Measurements from ENCODE around the gene PIGT. TPM values are rescaled to one million over a fixed set of nuclear protein-coding genes. Genes with fewer than 3 reads are reported as not detected.

The PIGT gene
- total RNA-seq, 1 donor from 2014 or later: 87.7 TPM

DNA sequence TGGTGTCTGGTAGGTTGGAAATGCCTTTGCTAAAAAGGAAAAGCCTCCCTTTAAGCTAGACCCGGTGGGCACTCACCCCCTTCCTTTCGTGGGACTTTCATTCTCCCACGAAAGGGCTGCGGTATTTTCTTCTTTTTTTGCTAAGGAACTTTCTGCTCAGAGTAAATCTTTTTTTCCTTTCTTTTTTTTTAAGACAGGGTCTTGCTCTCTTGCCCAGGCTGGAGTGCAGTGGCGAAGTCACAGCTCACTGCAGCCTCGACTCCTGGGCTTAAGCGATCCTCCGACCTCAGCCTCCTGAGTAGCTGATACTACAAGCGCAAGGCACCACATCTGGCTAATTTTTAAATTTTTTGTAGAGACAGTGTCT, 41.9 kb upstream of the PIGT start:
- Mint-ChIP-seq H3K4me3 (ENCODE audit: low read depth) (no peak overlapping the region), H3K36me3 (ENCODE audit: insufficient read depth) (no peaks in the 10 kb centered on the region), H3K27ac (no peak overlapping the region), H3K4me1 (ENCODE audit: low read depth) (peaks cover 9% of the 10 kb centered on the region), H3K27me3 (peaks cover 4% of the 10 kb centered on the region), H3K9me3 (ENCODE audit: low read depth) (no peaks in the 10 kb centered on the region)
- DNase-seq (ENCODE audit: low spot score, unreplicated experiment): no peak
- TF ChIP-seq, protein P1, sequence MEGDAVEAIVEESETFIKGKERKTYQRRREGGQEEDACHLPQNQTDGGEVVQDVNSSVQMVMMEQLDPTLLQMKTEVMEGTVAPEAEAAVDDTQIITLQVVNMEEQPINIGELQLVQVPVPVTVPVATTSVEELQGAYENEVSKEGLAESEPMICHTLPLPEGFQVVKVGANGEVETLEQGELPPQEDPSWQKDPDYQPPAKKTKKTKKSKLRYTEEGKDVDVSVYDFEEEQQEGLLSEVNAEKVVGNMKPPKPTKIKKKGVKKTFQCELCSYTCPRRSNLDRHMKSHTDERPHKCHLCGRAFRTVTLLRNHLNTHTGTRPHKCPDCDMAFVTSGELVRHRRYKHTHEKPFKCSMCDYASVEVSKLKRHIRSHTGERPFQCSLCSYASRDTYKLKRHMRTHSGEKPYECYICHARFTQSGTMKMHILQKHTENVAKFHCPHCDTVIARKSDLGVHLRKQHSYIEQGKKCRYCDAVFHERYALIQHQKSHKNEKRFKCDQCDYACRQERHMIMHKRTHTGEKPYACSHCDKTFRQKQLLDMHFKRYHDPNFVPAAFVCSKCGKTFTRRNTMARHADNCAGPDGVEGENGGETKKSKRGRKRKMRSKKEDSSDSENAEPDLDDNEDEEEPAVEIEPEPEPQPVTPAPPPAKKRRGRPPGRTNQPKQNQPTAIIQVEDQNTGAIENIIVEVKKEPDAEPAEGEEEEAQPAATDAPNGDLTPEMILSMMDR (IDR thresholded peaks at IDR 0.05; ENCODE audit: unreplicated experiment): no peak

DNA sequence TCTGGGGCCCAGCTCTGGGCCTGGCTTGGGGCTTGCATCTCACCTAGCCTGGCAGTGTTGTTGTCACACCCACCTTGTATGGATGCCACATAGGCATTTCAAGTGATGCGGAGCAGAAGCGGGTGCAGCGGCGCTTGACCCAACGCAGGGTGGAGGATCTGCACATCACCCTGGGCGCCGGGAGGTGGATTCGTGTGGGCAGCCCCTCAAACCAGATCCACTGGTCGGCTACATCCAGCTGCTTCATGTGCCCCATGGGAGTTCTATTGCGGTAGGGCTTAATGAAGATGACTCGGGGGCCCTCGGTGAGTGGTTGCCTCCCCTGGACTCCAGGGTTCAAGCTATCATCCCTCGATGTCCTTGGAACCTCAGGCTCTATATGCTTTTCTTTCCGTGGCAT, 41.0 kb upstream of the PIGT start:
- no peak overlapping the region for H3K4me3 Mint-ChIP-seq (ENCODE audit: low read depth)
- TF ChIP-seq, protein P1 (IDR thresholded peaks at IDR 0.05; ENCODE audit: unreplicated experiment): no peak
- H3K27me3 Mint-ChIP-seq: peaks cover 4% of the 10 kb centered on the region
- no peaks in the 10 kb centered on the region for H3K36me3 Mint-ChIP-seq (ENCODE audit: insufficient read depth)
- H3K9me3 Mint-ChIP-seq (ENCODE audit: low read depth): no peaks in the 10 kb centered on the region
- H3K4me1 Mint-ChIP-seq (ENCODE audit: low read depth): peaks cover 9% of the 10 kb centered on the region
- no peak for DNase-seq (ENCODE audit: low spot score, unreplicated experiment)
- no peak overlapping the region for H3K27ac Mint-ChIP-seq

DNA sequence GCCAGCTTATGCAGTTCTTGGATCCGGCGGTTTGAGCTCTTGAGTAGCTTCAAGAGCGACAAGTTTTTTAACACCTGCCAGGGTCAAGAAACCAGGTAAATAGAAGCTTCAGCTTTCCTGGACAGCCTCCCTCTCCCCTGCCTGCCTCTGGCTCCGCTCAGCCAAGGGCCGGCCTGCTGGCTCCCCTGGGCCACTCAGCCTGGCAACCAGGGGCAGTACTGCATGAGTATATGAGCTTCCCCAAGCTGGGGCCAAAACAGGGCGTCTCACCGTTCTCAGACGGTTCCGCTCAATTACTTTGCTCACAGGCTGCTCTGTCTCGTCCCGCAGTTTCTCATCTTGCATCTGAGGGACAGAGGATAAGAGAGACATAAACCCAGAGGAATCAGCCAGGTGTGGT, 38.7 kb upstream of the PIGT start:
- Mint-ChIP-seq H3K27me3 (peaks cover 3% of the 10 kb centered on the region), H3K9me3 (ENCODE audit: low read depth) (no peaks in the 10 kb centered on the region), H3K4me1 (ENCODE audit: low read depth) (peaks cover 8% of the 10 kb centered on the region), H3K36me3 (ENCODE audit: insufficient read depth) (peaks cover 2% of the 10 kb centered on the region), H3K4me3 (ENCODE audit: low read depth) (no peak overlapping the region), H3K27ac (no peak overlapping the region)
- TF ChIP-seq, protein P1 (IDR thresholded peaks at IDR 0.05; ENCODE audit: unreplicated experiment): no peak
- no peak for DNase-seq (ENCODE audit: low spot score, unreplicated experiment)

DNA sequence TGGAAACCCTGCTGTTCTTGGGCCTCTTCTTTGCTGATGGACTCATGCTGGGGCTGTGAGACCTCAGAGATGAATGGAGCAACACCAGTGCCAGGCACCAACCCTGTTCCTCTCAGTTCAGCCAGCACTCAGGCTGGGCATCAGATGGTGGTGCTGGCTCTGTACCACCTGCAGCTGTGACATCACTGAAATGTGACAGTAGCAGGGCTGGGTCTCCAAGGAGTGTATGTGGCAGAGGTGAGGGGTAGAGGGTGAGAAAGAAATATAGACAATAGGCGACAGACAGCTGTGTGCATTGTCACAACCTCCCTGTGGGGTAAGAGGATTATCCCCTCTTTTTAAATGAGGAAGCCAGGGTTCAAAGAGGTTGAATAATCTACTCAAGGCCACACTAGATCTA, 37.8 kb upstream of the PIGT start, which contains the start of gene TP53TG5:
Gene TP53TG5, minus strand, starts transcription at position 135 of the 400 bp plus-strand sequence. Its CDS starts 89 bp downstream, at position 46.
- TF ChIP-seq, protein P1 (IDR thresholded peaks at IDR 0.05; ENCODE audit: unreplicated experiment): no peak
- H3K4me3 Mint-ChIP-seq (ENCODE audit: low read depth): no peak within 1 kb of the TSS
- H3K27me3 Mint-ChIP-seq: no peaks in the 10 kb centered on the region
- H3K4me1 Mint-ChIP-seq (ENCODE audit: low read depth): peaks cover 7% of the 10 kb centered on the region
- H3K36me3 Mint-ChIP-seq (ENCODE audit: insufficient read depth): peaks cover 2% of the 10 kb centered on the region
- no peak for DNase-seq (ENCODE audit: low spot score, unreplicated experiment)
- no peaks in the 10 kb centered on the region for H3K9me3 Mint-ChIP-seq (ENCODE audit: low read depth)
- H3K27ac Mint-ChIP-seq: no peak within 1 kb of the TSS

DNA sequence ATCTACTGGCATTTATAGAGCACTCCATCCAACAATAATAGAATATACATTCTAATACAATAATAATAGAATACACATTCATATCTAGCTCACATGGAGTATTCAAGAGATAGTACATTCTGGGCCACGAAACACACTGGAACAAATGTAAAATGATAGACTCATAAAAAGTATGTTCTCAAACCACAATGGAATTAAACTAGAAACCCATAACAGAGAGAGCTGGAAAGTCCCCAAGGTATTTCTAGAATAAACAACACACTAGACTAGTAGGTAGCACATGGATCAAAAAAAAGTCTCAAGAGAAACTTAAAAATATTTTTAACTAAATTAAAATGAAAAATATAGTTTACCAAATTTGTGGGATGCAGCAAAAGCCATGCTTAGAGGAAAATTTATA, 28.7 kb upstream of the PIGT start:
- no peak overlapping the region for H3K4me3 Mint-ChIP-seq (ENCODE audit: low read depth)
- H3K4me1 Mint-ChIP-seq (ENCODE audit: low read depth): no peaks in the 10 kb centered on the region
- DNase-seq (ENCODE audit: low spot score, unreplicated experiment): no peak
- H3K27me3 Mint-ChIP-seq: no peaks in the 10 kb centered on the region
- no peak overlapping the region for H3K27ac Mint-ChIP-seq
- peaks cover 5% of the 10 kb centered on the region for H3K36me3 Mint-ChIP-seq (ENCODE audit: insufficient read depth)
- TF ChIP-seq, protein P1 (IDR thresholded peaks at IDR 0.05; ENCODE audit: unreplicated experiment): no peak
- H3K9me3 Mint-ChIP-seq (ENCODE audit: low read depth): peaks cover 8% of the 10 kb centered on the region

Measured in progenitor cell of endocrine pancreas (in vitro differentiated cells).